NCI-H2171 treated with DMSO at 0.1 percent for 48 hours (cell line): ENCODE measurements around the gene VPS54.
"Not testable (repeated sequence)": the region's sequence is repeated elsewhere in the genome, so short reads cannot be mapped to it uniquely, and the experiment has no call there.

Experiments
- DNase-seq: peaks from one replicate; lab custom pipeline; 2025; lab: John Stamatoyannopoulos, UW

The VPS54 gene

DNA sequence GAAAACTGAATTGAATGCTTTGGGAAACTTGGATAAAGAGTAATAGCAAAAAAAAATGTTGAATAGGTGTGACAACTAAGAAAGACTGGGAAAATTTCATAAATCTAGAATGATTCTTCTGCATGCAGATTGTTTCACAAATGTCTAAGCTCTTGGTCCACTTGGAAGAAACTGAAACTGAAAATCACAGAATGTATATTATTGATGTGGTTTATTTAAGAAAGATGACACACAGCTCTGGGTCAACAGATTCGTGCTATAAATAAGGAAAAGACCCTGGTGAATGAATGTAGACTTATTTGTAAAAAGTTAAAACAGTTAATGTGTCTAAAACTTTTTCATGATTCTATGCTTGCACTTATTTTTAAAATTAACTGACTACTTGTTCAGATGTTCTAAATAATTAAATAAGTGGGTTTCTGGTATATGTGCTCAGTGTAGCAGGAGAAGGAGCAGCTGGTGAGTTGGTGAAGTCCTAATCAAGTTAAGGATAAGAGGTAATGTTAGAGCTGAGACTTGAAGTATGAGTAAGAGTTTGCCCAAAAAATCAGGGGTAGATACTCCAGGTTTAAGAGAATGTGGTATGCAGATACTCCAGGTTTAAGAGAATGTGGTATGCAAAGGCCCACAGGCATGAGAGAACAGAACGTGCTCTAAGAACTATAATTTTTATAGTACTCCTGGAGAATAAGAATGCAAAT lies 153.1 kb downstream of the VPS54 start:
- no peak for DNase-seq

DNA sequence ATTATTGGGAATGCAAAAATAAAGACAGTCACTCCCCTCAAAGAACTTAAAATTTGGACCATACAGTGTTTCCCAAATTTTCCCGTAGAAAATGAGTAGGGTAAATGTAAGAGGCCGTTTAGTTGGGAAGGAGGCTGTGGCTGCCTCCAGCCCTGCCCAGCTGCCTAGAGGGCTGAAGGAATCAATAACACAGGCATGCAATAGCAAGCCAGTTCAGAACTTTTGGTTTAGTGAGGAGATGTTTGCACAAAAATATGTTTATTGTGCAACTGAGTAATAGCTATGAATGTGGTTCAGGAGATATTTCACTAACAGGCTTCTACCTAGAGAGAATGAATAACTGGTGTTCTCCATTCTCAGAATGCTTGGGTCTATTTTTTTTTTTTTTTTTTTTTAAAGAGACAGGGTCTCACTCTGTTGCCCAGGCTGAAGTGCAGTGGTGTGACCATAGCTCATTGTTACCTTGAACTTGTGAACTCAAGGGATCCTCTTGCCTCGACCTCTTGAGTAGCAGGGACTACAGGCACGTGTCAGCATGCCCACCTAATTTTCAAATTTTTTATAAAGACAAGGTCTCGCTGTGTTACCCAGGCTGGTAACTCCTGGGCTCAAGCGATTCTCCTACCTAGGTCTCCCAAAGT lies 153.9 kb downstream of the VPS54 start:
- no peak for DNase-seq

DNA sequence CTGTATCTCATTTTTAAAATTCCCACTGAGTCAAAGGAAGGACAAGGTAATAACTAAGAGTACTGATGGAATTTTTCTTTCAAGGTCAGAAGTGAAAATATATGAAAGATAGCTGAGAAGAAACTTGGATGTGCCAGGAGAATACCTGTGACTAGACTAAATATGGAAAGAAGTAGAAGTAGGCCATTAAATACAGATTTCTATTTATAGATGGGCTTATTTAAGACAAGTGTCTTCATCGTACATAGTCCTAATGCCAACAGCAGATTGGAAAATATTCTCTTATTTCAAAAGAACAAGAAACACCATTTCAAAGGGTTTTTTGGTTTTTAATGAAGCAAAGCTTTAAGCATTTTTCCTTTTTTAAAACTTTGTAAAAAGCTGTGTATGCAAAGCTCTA lies 155.5 kb downstream of the VPS54 start:
- no peak for DNase-seq

DNA sequence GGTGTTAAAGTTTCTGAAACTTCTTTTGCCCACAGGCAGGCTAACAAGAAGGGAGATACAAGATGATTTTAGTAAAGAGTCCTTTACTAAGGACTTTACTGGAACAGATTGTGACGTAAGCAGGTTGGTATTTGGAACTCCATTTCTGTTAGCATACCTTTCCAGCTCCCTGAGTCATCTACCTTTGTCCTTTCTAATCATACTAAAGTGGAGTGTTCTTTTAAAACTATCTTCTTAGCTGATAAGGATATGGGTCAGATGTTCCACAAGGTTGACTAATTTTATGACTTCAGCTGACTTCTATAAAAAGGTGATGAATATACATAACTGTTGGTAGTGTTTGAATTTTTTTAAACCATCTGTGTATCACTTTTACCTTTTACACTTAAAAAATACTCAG lies 156.4 kb downstream of the VPS54 start:
- DNase-seq: no peak

DNA sequence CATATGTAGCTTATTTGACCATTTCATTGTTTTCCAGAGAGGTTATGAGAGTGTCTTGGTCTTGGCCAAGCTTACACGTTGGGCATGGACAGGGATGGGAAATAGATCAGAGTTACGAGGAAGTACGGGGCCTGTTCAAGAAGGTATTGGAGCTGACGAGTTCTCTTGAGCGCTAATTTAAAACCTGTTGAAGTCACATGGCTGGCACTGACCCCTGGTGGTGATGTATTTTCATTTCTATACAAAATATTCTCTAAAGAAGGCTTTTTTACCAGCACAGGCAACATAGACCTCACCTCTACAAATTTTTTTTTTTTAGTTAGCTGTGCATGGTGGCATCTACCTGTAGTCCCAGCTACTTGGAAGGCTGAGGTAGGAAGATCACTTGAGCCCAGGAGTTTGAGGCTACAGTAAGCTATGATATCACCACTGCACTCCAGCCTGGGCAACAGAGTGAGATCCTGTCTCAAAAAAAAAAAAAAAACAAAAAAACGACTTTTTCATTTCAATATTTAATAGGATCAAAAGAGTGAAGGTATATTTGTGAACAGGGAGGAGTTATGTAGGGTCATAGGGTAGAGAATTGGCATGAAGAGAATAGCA lies 157.9 kb downstream of the VPS54 start:
- DNase-seq: peak; percentile 23

DNA sequence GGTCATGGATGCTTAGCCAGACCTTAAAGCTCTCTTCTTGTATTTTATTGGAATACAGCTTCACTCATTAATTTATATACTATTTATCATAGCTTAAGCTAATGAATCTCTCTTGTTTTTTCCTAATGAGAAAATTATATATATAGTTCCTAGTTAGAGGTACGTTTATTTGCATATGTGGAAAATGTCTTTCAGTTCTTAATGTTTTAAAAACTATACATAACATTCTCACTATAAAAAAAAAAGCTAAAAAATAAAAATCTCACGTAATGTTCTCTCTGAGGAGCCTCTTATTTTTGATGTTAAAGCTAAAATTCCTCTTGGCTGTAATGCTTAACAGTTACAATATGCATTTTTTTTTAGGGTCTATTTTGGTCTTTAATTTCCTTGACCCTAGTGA lies 160.9 kb downstream of the VPS54 start:
- no peak for DNase-seq

DNA sequence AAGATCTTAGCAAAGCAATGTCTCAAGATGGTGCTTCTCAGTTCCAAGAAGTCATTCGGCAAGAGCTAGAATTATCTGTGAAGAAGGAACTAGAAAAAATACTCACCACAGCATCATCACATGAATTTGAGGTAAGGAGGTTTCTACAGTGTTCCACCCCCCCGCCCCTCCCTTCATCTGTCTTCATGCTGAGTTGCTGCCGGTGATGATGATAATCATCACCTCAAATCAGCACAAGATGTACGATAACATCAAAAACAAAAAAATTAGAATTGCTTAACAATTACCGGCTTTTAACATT lies 163.0 kb downstream of the VPS54 start:
- DNase-seq: no peak

DNA sequence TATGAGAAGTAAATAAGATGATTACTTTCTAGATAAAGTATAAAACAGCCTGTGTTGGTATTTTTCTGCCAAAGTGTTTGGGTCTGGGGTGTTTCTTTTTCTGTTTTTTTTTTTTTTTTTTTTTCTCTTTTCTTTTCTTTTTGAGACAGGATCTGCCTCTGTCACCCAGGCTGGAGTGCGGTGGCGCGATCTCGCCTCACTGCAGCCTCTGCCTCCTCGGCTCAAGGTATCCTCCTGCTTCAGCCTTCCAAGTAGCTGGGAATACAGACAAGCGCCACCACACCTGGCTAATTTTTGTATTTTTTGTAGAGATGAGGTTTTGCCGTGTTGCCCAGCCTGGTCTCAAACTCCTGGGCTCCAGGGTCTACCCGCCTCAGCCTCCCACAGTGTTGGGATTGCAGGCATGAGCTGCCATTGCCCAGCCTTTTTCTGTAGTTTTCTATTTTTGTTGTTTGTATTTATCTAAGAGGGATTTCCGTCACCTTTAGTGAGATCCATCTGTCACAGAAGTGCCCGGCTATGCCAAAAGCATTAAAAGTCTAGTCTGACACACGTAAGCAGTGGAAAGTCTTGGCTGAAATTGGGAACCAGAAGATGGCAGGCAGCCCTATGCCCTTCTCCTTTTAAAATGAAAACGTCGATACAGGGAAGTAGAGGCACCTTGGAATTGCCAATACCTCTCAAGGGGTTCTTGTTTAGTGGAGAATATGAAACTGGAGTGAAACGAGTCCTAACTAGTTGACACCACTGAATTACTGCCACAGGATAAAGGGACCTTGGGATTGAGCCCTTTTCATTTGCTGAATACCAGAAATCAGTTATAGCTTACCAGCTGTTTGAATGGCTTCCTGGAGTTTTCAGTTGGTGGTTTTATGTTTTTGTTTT lies 163.6 kb downstream of the VPS54 start:
- DNase-seq: no peak

DNA sequence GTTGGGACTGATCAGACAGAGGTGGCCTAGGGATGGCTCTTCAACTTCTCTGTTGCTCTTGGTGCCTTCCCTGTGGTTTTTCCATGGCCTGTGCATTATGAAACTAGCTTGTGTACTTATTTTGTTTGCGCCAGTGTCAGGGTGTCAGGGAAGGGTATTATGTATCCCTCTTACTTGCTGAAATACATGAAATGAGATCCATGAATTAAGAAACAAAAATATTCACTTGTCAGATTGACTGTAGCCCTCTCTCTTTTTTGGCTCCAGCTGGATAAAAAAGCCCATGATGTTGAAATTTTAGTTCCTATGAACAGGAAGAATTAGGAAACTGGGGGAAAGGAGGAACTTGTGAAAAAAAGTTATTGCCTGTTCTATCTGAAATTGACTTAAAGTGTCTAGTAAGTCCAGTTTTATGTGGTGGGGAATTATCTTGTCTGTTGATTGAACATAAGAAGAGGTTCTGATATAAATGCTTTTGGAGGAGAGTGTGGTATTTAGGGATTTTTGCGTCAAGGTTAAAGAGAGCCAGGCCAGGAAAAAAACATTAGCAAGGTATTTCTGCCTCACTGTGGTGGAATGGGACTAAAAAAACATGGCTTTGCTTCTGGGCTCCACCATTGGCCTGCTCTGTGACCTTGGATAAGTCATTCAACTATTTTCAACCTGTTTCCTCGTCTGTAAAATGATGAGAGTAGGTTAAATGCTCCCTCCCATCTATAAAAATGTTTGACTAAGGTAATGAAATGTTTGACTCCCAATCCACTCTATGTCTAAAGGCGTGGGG lies 165.5 kb downstream of the VPS54 start:
- no peak for DNase-seq

DNA sequence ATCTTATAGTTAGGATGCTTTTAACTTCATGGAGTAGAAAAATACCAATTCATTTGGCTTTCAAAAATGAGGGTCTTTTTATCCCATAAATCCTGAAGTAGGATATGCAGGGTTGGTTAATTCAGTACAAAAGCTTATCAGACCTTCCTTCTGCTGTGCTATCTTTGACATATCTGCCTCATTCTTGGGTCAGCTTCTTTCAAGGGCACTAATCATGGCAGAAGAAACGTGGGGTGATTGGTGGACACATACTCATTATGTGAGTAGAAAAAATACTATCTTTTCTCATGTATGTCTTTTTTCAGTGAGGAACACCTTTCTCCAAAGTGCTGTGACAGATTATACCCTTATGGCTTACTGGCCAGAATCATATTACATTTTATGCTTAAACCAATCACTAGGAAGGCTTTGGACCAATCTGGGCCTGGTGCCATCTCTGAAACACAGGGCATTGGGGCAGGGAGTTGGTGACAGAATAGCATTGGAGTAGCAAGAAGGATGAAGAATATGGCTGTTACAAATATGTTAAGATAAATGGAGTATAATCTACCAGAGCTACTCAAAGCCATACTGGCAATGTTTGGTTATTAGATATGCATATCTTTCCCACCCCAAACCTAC lies 167.4 kb downstream of the VPS54 start:
- peak; percentile 14 for DNase-seq

DNA sequence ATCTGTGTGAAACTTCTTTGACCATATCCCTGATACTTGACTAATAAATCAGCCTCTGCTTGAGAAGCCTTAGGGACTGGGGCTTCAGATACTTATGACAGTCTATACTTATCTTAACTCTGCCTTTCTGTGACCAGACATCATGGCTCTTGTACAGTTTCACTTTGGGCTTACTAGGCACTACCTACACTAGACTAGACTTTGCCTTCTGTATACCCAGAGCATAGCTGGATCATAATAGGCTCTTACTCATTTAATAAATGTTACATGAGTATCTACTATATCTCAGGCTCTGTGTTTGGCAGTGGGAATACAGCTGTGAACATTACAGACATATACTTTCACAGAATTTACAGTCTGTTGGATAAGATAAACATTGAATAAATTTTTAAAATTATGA lies 168.6 kb downstream of the VPS54 start:
- no peak for DNase-seq

DNA sequence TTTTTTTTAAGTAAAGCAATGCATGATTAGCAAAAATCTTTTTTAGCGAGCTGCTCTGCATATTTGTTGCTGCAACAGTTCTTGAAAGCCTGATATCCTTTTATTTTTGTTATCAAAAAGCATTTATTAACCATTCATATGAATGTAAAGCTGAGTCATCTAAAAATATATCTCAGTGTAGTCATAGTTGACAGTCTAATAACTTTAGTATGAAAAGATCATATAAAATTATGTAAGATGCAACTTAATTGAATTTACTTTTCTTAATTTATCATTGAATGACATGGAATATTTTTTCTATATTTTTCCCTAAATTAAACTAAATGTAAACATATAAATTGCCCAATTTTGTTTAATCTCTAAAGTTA lies 169.0 kb downstream of the VPS54 start:
- DNase-seq: no peak

DNA sequence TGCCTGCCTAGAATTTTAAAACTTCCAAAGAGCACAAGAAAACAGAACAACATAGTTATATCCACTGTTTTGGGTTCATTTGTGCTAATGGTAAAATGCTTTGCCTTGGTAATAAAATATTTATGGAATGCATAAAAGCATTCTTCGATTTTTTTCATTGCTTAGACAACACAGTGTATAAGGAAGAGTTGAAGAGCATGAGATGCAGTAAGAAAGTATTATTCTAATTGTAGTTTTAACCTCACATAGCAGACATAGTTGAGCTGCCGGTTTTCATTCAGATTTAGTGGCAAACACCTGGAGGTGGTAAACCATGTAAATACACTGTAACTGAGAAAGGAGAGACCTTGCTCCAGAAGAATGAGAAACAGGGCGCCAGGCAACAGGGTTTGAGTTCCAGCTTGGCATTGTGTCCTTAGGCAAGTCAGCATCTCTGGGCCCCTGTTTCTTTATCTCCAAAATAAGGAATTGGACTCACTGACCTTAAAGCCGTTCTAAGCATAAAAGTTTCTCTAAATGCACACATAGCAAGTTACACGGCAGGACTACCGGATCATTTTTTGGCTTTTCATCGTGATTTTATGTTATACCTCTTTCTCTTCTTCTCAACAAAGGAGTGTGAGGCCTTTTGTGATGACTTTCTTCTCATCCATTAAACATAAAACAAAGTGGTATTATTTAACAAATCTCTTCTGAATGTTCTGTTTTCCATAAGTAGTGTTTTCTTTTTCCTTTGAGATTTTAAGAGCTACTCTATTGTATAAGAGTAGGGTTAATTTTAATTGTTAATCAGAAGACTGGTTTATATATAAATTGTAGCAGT lies 169.6 kb downstream of the VPS54 start:
- no peak for DNase-seq

DNA sequence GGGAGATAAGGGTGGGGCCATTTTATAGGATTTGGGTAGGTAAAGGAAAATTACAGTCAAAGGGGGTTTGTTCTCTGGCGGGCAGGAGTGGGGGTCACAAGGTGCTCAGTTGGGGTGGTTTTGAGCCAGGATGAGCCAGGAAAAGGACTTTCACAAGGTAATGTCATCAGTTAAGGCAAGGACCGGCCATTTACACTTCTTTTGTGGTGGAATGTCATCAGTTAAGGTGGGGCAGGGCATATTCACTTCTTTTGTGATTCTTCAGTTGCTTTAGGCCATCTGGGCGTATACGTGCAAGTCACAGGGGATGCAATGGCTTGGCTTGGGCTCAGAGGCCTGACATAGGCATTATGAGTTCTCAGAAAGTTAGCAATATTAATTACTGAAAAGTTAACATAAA lies 171.7 kb downstream of the VPS54 start:
- DNase-seq: not testable (repeated sequence)

DNA sequence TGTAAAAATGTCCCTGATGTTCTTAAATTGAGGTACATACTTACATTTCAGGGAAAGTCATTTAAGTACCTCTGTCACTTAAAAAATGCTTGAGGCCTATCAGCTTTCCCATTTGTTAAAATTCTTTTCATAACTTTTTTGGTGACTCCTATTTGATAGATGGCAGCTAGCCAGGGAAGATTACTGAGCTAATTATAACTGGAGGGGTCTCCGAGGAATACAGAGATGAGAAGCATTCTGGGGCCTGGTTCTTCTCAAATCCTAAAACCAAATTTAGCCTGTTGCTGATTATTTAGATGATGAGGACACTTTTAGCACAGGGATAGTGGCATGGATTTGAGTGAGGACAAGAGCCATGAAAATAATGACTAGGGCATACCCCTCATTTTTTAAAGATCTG lies 172.7 kb downstream of the VPS54 start:
- DNase-seq: peak; percentile 35

DNA sequence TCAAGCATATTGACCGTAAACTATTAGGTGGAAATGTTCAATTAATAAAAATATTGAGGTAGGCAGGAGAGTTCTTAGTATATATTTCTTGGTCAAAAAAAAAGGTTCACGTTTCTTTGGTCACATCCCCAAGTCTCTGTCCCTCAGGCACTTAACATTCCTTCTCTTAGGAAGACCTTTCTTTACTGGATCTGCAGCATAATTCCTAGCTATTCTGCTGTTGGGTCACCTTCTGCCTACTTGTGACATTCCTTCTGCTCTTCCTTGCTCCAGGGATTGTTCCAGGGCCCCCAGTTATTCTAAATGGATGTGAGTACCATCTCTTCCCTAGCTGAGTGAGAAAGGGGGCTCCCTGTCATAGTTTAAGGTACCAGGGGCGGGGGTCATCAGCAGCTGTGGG lies 173.4 kb downstream of the VPS54 start:
- no peak for DNase-seq

DNA sequence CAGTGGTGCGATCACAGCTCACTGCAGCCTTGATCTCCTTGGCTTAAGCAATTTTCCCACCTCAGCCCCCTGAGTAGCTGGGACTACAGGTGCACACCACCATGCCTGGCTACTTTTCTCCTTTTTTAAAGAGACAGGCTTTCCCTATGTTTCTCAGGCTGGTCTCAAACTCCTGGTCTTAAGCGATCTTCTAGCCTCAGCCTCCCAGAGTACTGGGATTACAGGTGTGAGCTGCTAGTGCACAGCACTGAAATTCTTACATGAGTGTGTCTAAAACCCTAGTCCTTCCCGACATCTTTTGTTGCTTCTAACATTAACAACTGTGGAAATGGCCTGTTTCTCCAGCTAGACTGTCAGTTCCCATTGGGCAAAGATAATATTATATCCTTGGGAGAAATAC lies 174.6 kb downstream of the VPS54 start:
- no peak for DNase-seq

DNA sequence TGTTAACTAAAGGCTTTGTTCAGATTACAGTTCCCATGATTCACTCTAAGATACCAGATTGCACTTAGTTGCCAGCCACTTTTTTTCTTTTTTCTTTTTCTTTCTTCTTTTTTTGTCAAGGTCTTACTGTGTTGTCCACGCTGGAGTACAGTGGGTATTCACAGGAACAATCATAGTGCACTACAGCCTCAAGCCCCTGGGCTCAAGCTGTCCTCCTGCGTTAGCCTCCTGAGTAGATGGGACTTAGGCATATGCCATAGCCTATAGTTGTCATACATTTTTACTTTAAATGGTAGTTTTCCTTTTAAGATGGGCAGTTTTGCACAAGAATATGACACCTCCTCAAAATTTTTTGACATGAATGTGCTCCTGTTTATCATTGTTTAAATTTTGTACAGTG lies 175.4 kb downstream of the VPS54 start:
- no peak for DNase-seq

DNA sequence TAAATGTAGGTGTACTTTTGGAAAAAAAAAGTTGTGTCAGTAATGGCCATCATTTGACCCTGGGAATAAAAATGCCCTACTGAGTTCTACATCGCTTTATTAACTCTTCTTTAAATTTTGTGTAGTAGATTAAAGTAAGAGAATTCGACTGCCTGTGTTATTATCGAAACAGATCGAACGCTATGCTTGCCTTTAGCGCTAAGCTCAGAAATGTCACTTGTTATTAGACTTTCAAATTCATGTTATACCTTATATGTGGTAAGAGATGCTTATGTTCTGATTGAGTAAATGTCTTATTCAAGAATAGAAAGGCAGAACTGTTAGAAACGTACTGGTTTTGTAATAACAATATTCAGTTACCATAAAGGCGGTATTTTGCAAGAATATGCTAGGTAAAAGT lies 176.1 kb downstream of the VPS54 start:
- no peak for DNase-seq

DNA sequence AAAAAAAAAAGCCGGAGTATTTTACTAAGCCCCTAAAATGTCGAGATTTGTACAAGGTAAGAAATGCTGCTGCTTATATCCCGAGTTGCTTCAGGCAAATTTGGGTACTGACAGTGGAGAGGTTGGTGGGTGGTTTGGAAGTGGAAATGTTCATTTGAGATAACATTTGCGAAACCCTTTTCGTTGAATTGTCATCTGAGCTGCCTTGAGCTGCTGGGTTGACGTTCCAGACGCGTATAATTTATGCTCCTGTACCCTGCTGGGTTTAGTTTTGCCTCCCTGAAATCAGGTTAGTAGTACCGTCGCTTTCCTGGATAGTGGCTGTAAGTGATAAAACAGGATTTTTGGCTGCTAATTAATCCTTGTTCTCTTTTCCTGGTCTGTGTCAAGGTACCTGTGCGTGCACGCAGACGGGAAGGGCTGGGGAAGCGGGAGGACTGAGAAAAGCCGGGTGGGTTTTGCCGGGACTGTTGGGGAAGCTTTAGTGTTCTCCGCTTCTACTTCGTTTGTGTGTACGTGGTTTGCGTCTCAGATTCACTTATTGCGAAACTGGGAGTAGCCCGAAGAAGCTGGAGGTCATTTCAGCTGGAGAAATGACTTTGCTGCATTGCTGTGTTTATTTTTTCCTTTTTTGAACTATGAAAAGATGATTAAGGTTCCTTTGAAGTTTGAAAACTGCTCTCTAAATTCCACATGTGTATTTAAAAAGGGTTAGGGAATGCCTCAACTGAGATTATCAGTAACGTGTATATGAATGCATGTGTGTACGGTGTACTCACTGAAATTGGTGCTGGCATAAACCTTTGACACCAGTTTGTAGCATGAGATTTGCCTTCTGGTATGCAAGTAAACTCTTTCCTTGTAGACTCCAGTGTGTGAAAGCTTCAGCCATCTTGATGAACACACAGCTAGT lies 176.8 kb downstream of the VPS54 start:
- DNase-seq: peak; percentile 66
